Fibroblast of lung (primary cell): ENCODE results near the gene SNN. TPM values are rescaled to one million over a fixed set of nuclear protein-coding genes. Genes with fewer than 3 reads are reported as not detected.

Experiments
- DNase-seq, 2 donors: peaks; one replicate each; pipeline versions ENCODE4 v3.0.0 to v3.0.0-alpha.2; 2010; ENCODE audit warnings: low read depth in 2 of 2
- H2AFZ ChIP-seq: 2 replicates; pipeline ENCODE4 v1.5.1; 2012; ENCODE audit warnings: low read length, control low read depth, inconsistent platforms
- H3K27ac ChIP-seq: 2 replicates; pipeline ENCODE4 v1.5.1; 2011; ENCODE audit warnings: low read length, control low read depth; ENCODE audit not compliant: insufficient read depth
- H3K27me3 ChIP-seq: 2 replicates; pipeline ENCODE4 v1.5.1; 2011; ENCODE audit warnings: mild to moderate bottlenecking, low read length; ENCODE audit not compliant: control insufficient read depth, insufficient read depth
- H3K36me3 ChIP-seq: 2 replicates; pipeline ENCODE4 v1.5.1; 2011; ENCODE audit warnings: low read length; ENCODE audit not compliant: control insufficient read depth, insufficient read depth
- H3K4me1 ChIP-seq: 2 replicates; pipeline ENCODE4 v1.5.1; 2011; ENCODE audit warnings: low read length; ENCODE audit not compliant: control insufficient read depth, insufficient read depth; ENCODE audit errors: extremely low read depth
- H3K4me2 ChIP-seq: 2 replicates; pipeline ENCODE4 v1.5.1; 2011; ENCODE audit warnings: low read length, control low read depth; ENCODE audit not compliant: insufficient read depth; ENCODE audit errors: extremely low read depth
- H3K4me3 ChIP-seq, 4 experiments: fragments of 200-600 bp in 1 of 4; sonication (generic) in 1 of 4; replicated peaks in 1 of 4; 2 replicates each; pipeline ENCODE4 v1.5.1; 2011 to 2016; ENCODE audit warnings: low read length in 4 of 4, low read depth in 3 of 4, mild to moderate bottlenecking in 3 of 4, control low read depth in 2 of 4, inconsistent platforms in 1 of 4, mixed read lengths in 1 of 4; ENCODE audit not compliant: insufficient read depth in 1 of 4; ENCODE audit errors: control extremely low read depth in 1 of 4
- H3K79me2 ChIP-seq: 2 replicates; pipeline ENCODE4 v1.5.1; 2012; ENCODE audit warnings: mild to moderate bottlenecking, low read length, inconsistent platforms; ENCODE audit not compliant: control insufficient read depth, insufficient read depth
- H3K9ac ChIP-seq: 2 replicates; pipeline ENCODE4 v1.5.1; 2011; ENCODE audit warnings: mild to moderate bottlenecking, low read length, control low read depth; ENCODE audit not compliant: insufficient read depth
- H3K9me3 ChIP-seq: 2 replicates; pipeline ENCODE4 v1.5.1; 2012; ENCODE audit warnings: low read depth, low read length; ENCODE audit not compliant: control insufficient read depth, insufficient read depth
- H4K20me1 ChIP-seq: 2 replicates; pipeline ENCODE4 v1.5.1; 2011; ENCODE audit warnings: low read length; ENCODE audit not compliant: control insufficient read depth, insufficient read depth; ENCODE audit errors: extremely low read depth
- CTCF ChIP-seq, 2 donors: IDR thresholded peaks in 1 of 2; conservative IDR thresholded peaks in 1 of 2; 1 replicate in 1 of 2; 2 replicates in 1 of 2; pipeline ENCODE4 v1.5.1; 2011 to 2012; ENCODE audit warnings: low read length in 2 of 2, control low read depth in 1 of 2, inconsistent platforms in 1 of 2, low read depth in 1 of 2, mild to moderate bottlenecking in 1 of 2
- EZH2 ChIP-seq: IDR thresholded peaks from 2 replicates; pipeline ENCODE4 v1.5.1; 2012; ENCODE audit warnings: low read length, control low read depth, mild to moderate bottlenecking; ENCODE audit errors: missing control alignments
- polyA plus RNA-seq, 2 donors: library from polyadenylated mRNA; depleted of rRNA in 1 of 2; stranded (reverse) in 1 of 2; unstranded in 1 of 2; fragments of >200 nt; gene quantifications; 2 replicates each; pipeline ENCODE4 v1.2.1, GENCODE V29; 2011 to 2012; ENCODE audit warnings: missing spikeins in 1 of 2
- total RNA-seq: library from RNA; depleted of rRNA; stranded (reverse); fragments of >200 nt; gene quantifications from 2 replicates; pipeline ENCODE4 v1.2.1, GENCODE V29; 2014

The SNN gene
- total and polyA plus RNA-seq, 2 donors (not counting 1 experiment from before 2014, with no cell fraction given), result 17.5 to 24.9 TPM

DNA sequence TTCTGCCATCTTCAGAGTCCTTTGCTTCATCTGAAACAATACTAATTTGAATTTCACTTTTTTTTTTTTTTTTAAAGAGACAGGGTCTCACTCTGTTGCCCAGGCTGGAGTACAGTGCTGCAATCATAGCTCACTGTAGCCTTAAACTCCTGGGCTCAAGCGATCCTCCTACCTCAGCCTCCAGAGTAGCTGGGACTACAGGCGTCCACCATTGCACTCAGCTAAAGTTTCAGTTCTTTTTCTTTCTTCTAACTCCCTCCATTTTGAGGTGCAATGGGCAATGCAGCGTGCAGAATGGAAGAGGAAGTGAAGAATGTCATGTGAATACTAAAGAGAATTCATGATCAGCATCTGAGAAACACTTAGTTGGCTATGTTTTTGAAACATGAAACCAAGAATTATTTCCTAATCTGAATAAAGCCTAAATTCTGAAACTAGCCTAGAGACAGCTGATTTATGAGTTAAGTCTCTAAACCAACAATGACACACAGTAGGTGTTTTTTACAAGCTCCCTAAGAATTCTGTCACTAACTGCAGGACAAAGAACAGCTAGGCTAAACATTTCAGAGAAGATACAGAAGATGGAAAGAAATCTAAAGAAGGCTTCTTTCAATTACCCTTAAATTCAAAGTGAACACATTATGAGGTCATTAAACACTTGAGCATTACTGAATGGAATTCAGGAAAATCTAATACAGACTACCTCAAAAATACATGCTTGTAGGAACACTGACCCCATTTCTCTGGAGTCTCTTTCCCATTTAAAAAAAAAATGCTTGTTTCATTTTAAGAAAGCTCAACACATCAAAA lies 21.0 kb downstream of the SNN start:
- Histone ChIP-seq H3K4me3 (no peak overlapping the region), H3K4me1 (peaks cover 3% of the 10 kb centered on the region), H2AFZ (no peak overlapping the region), H3K4me2 (no peak overlapping the region), H3K9me3 (no peaks in the 10 kb centered on the region), H3K27ac (no peak overlapping the region), H4K20me1 (no peaks in the 10 kb centered on the region), H3K79me2 (no peaks in the 10 kb centered on the region), H3K9ac (no peak overlapping the region), H3K36me3 (peaks cover 14% of the 10 kb centered on the region), H3K27me3 (no peaks in the 10 kb centered on the region)
- TF ChIP-seq CTCF (conservative IDR thresholded peaks at IDR 0.05 in 1 of 2, IDR thresholded peaks at IDR 0.05 in 1 of 2; ENCODE audit: low read depth in 1 of 2, low read length in 2 of 2), result no peak
- no peak for TF ChIP-seq EZH2
- DNase-seq, result peak in 1 of 2 donors; percentile 30

DNA sequence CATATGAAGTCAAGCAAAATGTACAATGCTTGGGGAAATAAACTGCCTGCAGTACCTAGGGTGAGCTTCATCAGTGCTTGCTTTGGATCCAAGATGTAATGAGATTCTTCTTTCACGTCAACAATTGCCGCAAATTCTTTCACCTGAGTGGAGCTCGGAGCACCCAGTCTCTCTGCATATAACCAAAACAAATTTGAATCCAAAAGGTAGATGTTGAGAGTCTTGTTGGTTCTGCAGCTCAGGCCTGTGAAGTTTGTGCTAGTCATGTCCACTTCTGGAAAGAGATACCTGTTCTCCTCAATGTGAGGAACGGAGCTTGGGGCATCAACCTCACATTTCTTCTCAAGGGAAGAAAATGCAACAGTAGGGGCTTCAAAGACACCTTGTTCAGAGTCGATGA lies 23.0 kb downstream of the SNN start:
- Histone ChIP-seq H3K4me2 (no peak overlapping the region), H2AFZ (no peak overlapping the region), H3K9me3 (no peaks in the 10 kb centered on the region), H3K79me2 (no peaks in the 10 kb centered on the region), H4K20me1 (no peaks in the 10 kb centered on the region), H3K27me3 (no peaks in the 10 kb centered on the region), H3K9ac (no peak overlapping the region), H3K36me3 (peaks cover 13% of the 10 kb centered on the region), H3K4me1 (peaks cover 3% of the 10 kb centered on the region), H3K4me3 (no peak overlapping the region), H3K27ac (no peak overlapping the region)
- TF ChIP-seq CTCF (conservative IDR thresholded peaks at IDR 0.05 in 1 of 2, IDR thresholded peaks at IDR 0.05 in 1 of 2; ENCODE audit: low read depth in 1 of 2, low read length in 2 of 2) (no peak), EZH2 (no peak)
- DNase-seq, result no peak

DNA sequence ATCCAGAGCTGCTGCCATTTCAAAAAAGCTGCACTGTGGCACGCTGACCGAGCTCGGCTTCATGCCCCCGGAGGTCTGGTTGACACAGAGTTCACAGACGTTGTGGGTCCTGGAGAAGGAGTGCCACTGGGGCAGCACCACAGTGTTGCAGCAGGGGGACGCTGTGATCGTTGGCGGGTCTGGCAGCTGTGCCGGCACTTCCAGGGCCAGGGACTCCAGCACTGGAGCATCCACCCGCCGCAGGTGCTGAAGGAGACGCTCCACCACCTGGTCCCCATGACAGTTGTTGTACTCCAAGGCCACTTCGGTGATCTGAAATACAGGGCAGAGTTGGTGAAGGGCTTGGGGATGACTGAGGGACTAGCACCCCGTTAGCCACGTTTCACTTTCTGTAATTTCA lies 23.5 kb downstream of the SNN start:
- no peak overlapping the region for H3K27ac ChIP-seq
- no peak for DNase-seq
- no peaks in the 10 kb centered on the region for H4K20me1 ChIP-seq

More for the DNA sequence above, 23.5 kb downstream of the SNN start:
- Histone ChIP-seq H3K4me1 (peaks cover under 1% of the 10 kb centered on the region), H3K27me3 (no peaks in the 10 kb centered on the region), H3K9me3 (no peaks in the 10 kb centered on the region), H3K4me2 (no peak overlapping the region), H3K36me3 (peaks cover 16% of the 10 kb centered on the region), H3K79me2 (no peaks in the 10 kb centered on the region), H2AFZ (no peak overlapping the region), H3K4me3 (no peak overlapping the region), H3K9ac (no peak overlapping the region)
- no peak for TF ChIP-seq EZH2
- TF ChIP-seq CTCF (conservative IDR thresholded peaks at IDR 0.05 in 1 of 2, IDR thresholded peaks at IDR 0.05 in 1 of 2; ENCODE audit: low read depth in 1 of 2, low read length in 2 of 2), result no peak
